WTC11 (cell line): ENCODE measurements around the gene PDE11A.

Source experiments
- CREB1 ChIP-seq: sonication (generic); formaldehyde crosslinking; IDR thresholded peaks from 2 replicates; pipeline ENCODE4 v1.8.0; 2023; ENCODE audit warnings: mild to moderate bottlenecking, missing genetic modification reagents
- ESRRA ChIP-seq: sonication (generic); formaldehyde crosslinking; IDR thresholded peaks from 2 replicates; pipeline ENCODE4 v1.8.1; 2022; ENCODE audit warnings: mild to moderate bottlenecking, missing genetic modification reagents, borderline replicate concordance
- TCF7 ChIP-seq: sonication (generic); formaldehyde crosslinking; IDR thresholded peaks from 2 replicates; pipeline ENCODE4 v1.8.0; 2022; ENCODE audit warnings: mild to moderate bottlenecking, low read depth, missing genetic modification reagents, moderate library complexity
- TEAD1 ChIP-seq: sonication (generic); formaldehyde crosslinking; IDR thresholded peaks from 2 replicates; pipeline ENCODE4 v1.8.0; 2022; ENCODE audit warnings: mild to moderate bottlenecking, missing genetic modification reagents
- TF ChIP-seq, protein P1 (sequence below): fragments of 200-600 bp; IDR thresholded peaks from 2 replicates; pipeline ENCODE4 v1.8.0; 2022; ENCODE audit warnings: antibody characterized with exemption
- TF ChIP-seq, protein P2 (sequence below): sonication (generic); formaldehyde crosslinking; IDR thresholded peaks from 2 replicates; pipeline ENCODE4 v1.8.0; 2022; ENCODE audit warnings: missing genetic modification reagents
- TF ChIP-seq, protein P3 (sequence below): sonication (generic); formaldehyde crosslinking; IDR thresholded peaks from 2 replicates; pipeline ENCODE4 v1.8.0; 2022; ENCODE audit warnings: mild to moderate bottlenecking, missing genetic modification reagents

DNA sequence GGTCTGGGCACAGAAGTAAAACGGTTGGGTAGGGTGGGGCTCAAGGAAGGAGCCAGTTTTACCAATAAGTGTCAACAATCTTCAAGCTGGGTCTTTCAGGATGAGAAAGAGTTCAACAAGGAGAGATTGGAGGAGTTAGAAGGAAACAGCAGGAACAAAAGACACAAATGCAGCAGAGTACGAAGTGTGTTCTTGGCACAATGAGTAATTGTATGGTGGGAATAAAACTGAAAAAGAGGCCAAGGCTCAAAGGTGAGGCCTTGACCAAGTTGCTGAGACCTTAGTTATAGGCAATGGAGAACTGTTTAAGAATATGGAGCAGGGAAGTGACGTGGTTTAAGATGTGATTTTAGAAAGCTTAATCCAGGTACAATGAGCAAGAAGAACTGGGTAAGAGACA, 230.3 kb downstream of the PDE11A start:
- TF ChIP-seq, protein P1, sequence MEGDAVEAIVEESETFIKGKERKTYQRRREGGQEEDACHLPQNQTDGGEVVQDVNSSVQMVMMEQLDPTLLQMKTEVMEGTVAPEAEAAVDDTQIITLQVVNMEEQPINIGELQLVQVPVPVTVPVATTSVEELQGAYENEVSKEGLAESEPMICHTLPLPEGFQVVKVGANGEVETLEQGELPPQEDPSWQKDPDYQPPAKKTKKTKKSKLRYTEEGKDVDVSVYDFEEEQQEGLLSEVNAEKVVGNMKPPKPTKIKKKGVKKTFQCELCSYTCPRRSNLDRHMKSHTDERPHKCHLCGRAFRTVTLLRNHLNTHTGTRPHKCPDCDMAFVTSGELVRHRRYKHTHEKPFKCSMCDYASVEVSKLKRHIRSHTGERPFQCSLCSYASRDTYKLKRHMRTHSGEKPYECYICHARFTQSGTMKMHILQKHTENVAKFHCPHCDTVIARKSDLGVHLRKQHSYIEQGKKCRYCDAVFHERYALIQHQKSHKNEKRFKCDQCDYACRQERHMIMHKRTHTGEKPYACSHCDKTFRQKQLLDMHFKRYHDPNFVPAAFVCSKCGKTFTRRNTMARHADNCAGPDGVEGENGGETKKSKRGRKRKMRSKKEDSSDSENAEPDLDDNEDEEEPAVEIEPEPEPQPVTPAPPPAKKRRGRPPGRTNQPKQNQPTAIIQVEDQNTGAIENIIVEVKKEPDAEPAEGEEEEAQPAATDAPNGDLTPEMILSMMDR = no peak
- no peak for TF ChIP-seq CREB1 (CRISPR knock-in tag)
- no peak for TF ChIP-seq TEAD1 (CRISPR knock-in tag)
- TF ChIP-seq ESRRA = no peak
- TF ChIP-seq, protein P2, sequence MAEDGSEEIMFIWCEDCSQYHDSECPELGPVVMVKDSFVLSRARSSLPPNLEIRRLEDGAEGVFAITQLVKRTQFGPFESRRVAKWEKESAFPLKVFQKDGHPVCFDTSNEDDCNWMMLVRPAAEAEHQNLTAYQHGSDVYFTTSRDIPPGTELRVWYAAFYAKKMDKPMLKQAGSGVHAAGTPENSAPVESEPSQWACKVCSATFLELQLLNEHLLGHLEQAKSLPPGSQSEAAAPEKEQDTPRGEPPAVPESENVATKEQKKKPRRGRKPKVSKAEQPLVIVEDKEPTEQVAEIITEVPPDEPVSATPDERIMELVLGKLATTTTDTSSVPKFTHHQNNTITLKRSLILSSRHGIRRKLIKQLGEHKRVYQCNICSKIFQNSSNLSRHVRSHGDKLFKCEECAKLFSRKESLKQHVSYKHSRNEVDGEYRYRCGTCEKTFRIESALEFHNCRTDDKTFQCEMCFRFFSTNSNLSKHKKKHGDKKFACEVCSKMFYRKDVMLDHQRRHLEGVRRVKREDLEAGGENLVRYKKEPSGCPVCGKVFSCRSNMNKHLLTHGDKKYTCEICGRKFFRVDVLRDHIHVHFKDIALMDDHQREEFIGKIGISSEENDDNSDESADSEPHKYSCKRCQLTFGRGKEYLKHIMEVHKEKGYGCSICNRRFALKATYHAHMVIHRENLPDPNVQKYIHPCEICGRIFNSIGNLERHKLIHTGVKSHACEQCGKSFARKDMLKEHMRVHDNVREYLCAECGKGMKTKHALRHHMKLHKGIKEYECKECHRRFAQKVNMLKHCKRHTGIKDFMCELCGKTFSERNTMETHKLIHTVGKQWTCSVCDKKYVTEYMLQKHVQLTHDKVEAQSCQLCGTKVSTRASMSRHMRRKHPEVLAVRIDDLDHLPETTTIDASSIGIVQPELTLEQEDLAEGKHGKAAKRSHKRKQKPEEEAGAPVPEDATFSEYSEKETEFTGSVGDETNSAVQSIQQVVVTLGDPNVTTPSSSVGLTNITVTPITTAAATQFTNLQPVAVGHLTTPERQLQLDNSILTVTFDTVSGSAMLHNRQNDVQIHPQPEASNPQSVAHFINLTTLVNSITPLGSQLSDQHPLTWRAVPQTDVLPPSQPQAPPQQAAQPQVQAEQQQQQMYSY (CRISPR knock-in tag) = no peak
- TF ChIP-seq TCF7 (CRISPR knock-in tag) = no peak
- TF ChIP-seq, protein P3, sequence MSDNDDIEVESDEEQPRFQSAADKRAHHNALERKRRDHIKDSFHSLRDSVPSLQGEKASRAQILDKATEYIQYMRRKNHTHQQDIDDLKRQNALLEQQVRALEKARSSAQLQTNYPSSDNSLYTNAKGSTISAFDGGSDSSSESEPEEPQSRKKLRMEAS (CRISPR knock-in tag) = no peak
